Hepatocyte (in vitro differentiated cells): ENCODE results near the gene BCO1. TPM values are rescaled to one million over a fixed set of nuclear protein-coding genes. Genes with fewer than 3 reads are reported as not detected.

Experiments used
- DNase-seq: peaks from one replicate; pipeline ENCODE4 v3.0.0-alpha.2; 2016; ENCODE audit warnings: low spot score
- H2AFZ ChIP-seq: fragments of 200-600 bp; sonication (generic); 2 replicates; pipeline ENCODE4 v1.6.0; 2016; ENCODE audit warnings: antibody characterized with exemption, mild to moderate bottlenecking
- H3K27ac ChIP-seq: fragments of 200-600 bp; sonication (generic); 2 replicates; pipeline ENCODE4 v1.5.1; 2016; ENCODE audit warnings: mild to moderate bottlenecking
- H3K27me3 ChIP-seq: fragments of 200-600 bp; sonication (generic); 2 replicates; pipeline ENCODE4 v1.6.1; 2016
- H3K36me3 ChIP-seq: fragments of 200-600 bp; sonication (generic); replicated peaks from 2 replicates; pipeline ENCODE4 v1.5.1; 2016; ENCODE audit warnings: low read depth; ENCODE audit not compliant: insufficient read depth
- H3K4me1 ChIP-seq: fragments of 200-600 bp; sonication (generic); 2 replicates; pipeline ENCODE4 v1.5.1; 2016; ENCODE audit warnings: mild to moderate bottlenecking, moderate library complexity; ENCODE audit not compliant: insufficient read depth
- H3K4me2 ChIP-seq: fragments of 200-600 bp; sonication (generic); 2 replicates; pipeline ENCODE4 v1.6.0; 2016
- H3K4me3 ChIP-seq: fragments of 200-600 bp; sonication (generic); 2 replicates; pipeline ENCODE4 v1.5.1; 2016; ENCODE audit warnings: mild to moderate bottlenecking
- H3K79me2 ChIP-seq: fragments of 200-600 bp; sonication (generic); 2 replicates; pipeline ENCODE4 v1.6.0; 2017; ENCODE audit warnings: mild to moderate bottlenecking
- H3K9me2 ChIP-seq: fragments of 200-600 bp; sonication (generic); replicated peaks from 2 replicates; pipeline ENCODE4 v1.6.0; 2017; ENCODE audit warnings: mild to moderate bottlenecking; ENCODE audit not compliant: insufficient read depth
- H3K9me3 ChIP-seq: fragments of 200-600 bp; sonication (generic); 2 replicates; pipeline ENCODE4 v1.5.1; 2016; ENCODE audit warnings: low read depth, mild to moderate bottlenecking
- H4K20me1 ChIP-seq: fragments of 200-600 bp; sonication (generic); 2 replicates; pipeline ENCODE4 v1.6.0; 2016; ENCODE audit warnings: mild to moderate bottlenecking; ENCODE audit not compliant: insufficient read depth, poor library complexity, severe bottlenecking
- EZH2 ChIP-seq: fragments of 200-600 bp; sonication (generic); IDR thresholded peaks from 2 replicates; pipeline ENCODE4 v1.6.1; 2016; ENCODE audit warnings: antibody characterized with exemption, mild to moderate bottlenecking, borderline replicate concordance
- EZH2phosphoT487 ChIP-seq: fragments of 200-600 bp; sonication (generic); IDR thresholded peaks from one replicate; pipeline ENCODE4 v1.6.1; 2018; ENCODE audit warnings: antibody characterized with exemption, mild to moderate bottlenecking, low read depth, moderate library complexity; ENCODE audit not compliant: unreplicated experiment, severe bottlenecking
- WGBS: methylation state at CpG from one replicate; pipeline ENCODE4 v1.1.6; 2016; ENCODE audit warnings: low lambda C conversion rate; ENCODE audit errors: missing lambda C conversion rate; 5-methylcytosine and 5-hydroxymethylcytosine counted together
- polyA plus RNA-seq: library from polyadenylated mRNA; unstranded; fragments of >200 nt; fragmentation: Nextera tagmentation; extraction: Ambion mirVana; gene quantifications from 2 replicates; pipeline ENCODE4 v1.2.1, GENCODE V29; 2016
- total RNA-seq: library from RNA; depleted of rRNA; stranded (reverse); fragments of >200 nt; gene quantifications from 2 replicates; pipeline ENCODE4 v1.2.3, GENCODE V29; 2014
- TF ChIP-seq, protein P1 (sequence below): fragments of 200-600 bp; sonication (generic); IDR thresholded peaks from 2 replicates; pipeline ENCODE4 v1.5.1; 2016; ENCODE audit warnings: antibody characterized with exemption, mild to moderate bottlenecking; ENCODE audit not compliant: poor library complexity

Gene BCO1
- total and polyA plus RNA-seq, 2 experiments from 2014 or later: 1.6 to 2.4 TPM

DNA sequence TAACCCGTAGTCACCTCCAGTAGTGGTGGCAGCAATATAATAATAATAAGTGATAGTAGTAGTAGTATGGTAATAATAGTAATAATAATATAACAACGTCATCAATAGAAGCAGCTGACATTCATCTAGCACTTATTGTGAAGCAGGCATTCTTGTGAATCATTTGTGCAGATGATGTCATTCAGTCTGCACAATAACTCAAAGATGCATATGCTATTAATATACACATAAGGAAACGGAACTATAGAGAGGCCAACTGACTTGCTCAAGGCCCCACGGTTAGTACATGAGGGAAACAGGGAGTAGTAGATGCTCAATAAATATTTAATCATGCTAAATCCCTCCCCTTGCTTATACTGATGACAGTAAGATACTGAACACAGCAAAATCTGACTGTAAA lies 40.9 kb downstream of the BCO1 start:
- no peaks in the 10 kb centered on the region for H4K20me1 ChIP-seq
- TF ChIP-seq, protein P1, sequence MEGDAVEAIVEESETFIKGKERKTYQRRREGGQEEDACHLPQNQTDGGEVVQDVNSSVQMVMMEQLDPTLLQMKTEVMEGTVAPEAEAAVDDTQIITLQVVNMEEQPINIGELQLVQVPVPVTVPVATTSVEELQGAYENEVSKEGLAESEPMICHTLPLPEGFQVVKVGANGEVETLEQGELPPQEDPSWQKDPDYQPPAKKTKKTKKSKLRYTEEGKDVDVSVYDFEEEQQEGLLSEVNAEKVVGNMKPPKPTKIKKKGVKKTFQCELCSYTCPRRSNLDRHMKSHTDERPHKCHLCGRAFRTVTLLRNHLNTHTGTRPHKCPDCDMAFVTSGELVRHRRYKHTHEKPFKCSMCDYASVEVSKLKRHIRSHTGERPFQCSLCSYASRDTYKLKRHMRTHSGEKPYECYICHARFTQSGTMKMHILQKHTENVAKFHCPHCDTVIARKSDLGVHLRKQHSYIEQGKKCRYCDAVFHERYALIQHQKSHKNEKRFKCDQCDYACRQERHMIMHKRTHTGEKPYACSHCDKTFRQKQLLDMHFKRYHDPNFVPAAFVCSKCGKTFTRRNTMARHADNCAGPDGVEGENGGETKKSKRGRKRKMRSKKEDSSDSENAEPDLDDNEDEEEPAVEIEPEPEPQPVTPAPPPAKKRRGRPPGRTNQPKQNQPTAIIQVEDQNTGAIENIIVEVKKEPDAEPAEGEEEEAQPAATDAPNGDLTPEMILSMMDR: no peak
- no peak for TF ChIP-seq EZH2phosphoT487
- no peak for TF ChIP-seq EZH2
- no peak overlapping the region for H3K4me2 ChIP-seq
- DNase-seq: no peak
- 86% methylated on average over 4 of the region's 4 CpGs for WGBS
- H3K27ac ChIP-seq: no peak overlapping the region
- H3K79me2 ChIP-seq: no peaks in the 10 kb centered on the region
- no peaks in the 10 kb centered on the region for H3K9me3 ChIP-seq
- H3K9me2 ChIP-seq: no peaks in the 10 kb centered on the region
- H3K4me1 ChIP-seq: peaks cover 28% of the 10 kb centered on the region
- no peaks in the 10 kb centered on the region for H3K27me3 ChIP-seq
- no peak overlapping the region for H3K4me3 ChIP-seq
- H2AFZ ChIP-seq: no peak overlapping the region
- no peaks in the 10 kb centered on the region for H3K36me3 ChIP-seq

DNA sequence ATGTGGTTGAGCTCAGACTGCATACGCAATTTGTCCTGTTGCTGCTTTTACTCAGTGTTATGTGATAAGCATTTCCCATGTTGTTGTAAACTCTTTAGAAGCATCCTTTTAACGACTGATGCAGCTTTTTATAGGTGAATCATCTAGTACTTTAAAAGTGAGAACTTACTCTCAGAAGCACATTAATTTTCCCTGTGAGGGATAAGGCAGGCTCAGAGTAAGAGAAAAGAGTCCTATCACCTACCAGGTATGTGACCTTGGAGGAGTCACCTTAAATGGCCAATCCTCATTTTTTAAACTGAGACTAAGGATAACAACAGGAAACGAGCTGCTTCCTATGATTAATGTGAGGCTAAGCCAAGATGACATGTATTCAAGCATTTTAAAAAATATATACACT lies 41.9 kb downstream of the BCO1 start:
- Histone ChIP-seq H3K27me3 (no peaks in the 10 kb centered on the region), H3K27ac (no peak overlapping the region), H3K36me3 (no peaks in the 10 kb centered on the region), H3K4me2 (no peak overlapping the region), H4K20me1 (no peaks in the 10 kb centered on the region), H3K9me2 (no peaks in the 10 kb centered on the region), H3K4me3 (no peak overlapping the region), H2AFZ (no peak overlapping the region), H3K4me1 (peaks cover 22% of the 10 kb centered on the region), H3K79me2 (no peaks in the 10 kb centered on the region), H3K9me3 (no peaks in the 10 kb centered on the region)
- no peak for DNase-seq
- WGBS: 56% methylated on average over 3 of the region's 3 CpGs
- TF ChIP-seq, protein P1: no peak
- TF ChIP-seq EZH2: no peak

DNA sequence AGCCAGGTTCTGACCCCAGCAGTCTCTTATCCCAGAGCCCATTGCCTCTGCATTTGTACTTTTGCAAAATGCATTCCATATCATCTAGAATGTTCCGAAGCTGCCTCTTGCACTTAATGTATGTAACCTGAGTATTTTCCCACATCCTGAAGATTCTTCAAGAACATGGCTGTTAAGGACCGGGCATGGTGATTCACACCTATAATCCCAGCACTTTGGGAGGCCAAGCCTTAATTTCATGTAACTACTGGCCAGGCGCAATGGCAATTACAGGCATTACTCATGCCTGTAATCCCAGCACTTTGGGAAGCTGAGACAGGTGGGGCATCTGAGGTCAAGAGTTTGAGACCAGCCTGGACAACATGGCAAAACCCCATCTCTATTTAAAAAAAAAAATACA lies 44.6 kb downstream of the BCO1 start:
- Histone ChIP-seq H3K4me3 (no peak overlapping the region), H3K79me2 (no peaks in the 10 kb centered on the region), H4K20me1 (no peaks in the 10 kb centered on the region), H2AFZ (no peak overlapping the region), H3K36me3 (no peaks in the 10 kb centered on the region), H3K9me2 (no peaks in the 10 kb centered on the region), H3K27me3 (no peaks in the 10 kb centered on the region), H3K4me2 (no peak overlapping the region), H3K27ac (no peak overlapping the region), H3K4me1 (peaks cover 2% of the 10 kb centered on the region), H3K9me3 (no peaks in the 10 kb centered on the region)
- DNase-seq: no peak
- TF ChIP-seq, protein P1: no peak
- TF ChIP-seq EZH2phosphoT487: no peak
- no peak for TF ChIP-seq EZH2
- WGBS: 85% methylated on average over 3 of the region's 3 CpGs

DNA sequence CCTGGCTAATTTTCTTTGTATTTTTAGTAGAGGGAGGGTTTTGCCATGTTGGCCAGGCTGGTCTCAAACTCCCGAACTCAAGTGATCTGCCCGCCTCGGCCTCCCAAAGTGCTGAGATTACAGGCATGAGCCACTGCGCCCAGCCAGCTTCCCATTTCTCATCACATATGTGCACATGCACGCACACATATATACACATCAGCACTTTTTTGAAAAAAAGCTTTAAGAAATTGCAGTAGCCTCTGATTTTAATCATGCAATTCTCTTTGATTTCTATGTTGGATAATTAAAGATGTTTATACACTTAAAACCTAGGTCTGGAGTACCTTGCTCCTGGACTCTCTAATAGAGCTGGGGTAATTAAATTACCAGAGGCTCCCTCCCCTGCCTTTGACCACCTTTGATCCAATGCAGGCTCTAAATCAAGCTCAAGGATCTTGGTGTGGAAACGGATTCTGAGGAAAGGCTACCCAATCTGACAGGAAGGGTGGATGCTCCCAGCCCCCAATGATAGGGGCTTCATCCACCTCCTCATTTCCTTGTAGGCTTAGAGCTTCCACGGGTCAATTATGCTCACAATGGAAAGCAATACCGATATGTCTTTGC lies 46.6 kb downstream of the BCO1 start:
- WGBS: 78% methylated on average over 8 of the region's 8 CpGs
- Histone ChIP-seq H3K4me2 (no peak overlapping the region), H3K27me3 (no peaks in the 10 kb centered on the region), H3K79me2 (no peaks in the 10 kb centered on the region), H3K9me3 (no peaks in the 10 kb centered on the region), H3K4me3 (no peak overlapping the region), H3K36me3 (no peaks in the 10 kb centered on the region), H3K4me1 (no peaks in the 10 kb centered on the region), H3K27ac (no peak overlapping the region), H2AFZ (no peak overlapping the region), H4K20me1 (no peaks in the 10 kb centered on the region), H3K9me2 (no peaks in the 10 kb centered on the region)
- no peak for DNase-seq
- TF ChIP-seq EZH2phosphoT487 (no peak), EZH2 (no peak)
- TF ChIP-seq, protein P1: no peak
